Calu3 (cell line): Measurements from ENCODE around the gene OS9. TPM values are rescaled to one million over a fixed set of nuclear protein-coding genes. Genes with fewer than 3 reads are reported as not detected.
A peak's percentile ranks its signal among the peaks of the same experiment; 100 is the strongest.
"Not testable (repeated sequence)": the region's sequence is repeated elsewhere in the genome, so short reads cannot be mapped to it uniquely, and the experiment has no call there.

Experiments used
- Bru-seq: library from RNA; stranded (reverse); fragments of 400-500 nt; gene quantifications from one replicate; lab custom pipeline; 2021; lab: Mats Ljungman, UMichigan
- BruChase-seq, 2 experiments: library from RNA; stranded (reverse); fragments of 400-500 nt; gene quantifications; one replicate each; lab custom pipeline; 2021; lab: Mats Ljungman, UMichigan
- BruUV-seq: library from RNA; stranded (reverse); fragments of 400-500 nt; replicated peaks from 2 replicates; lab custom pipeline; 2021; lab: Mats Ljungman, UMichigan
- CTCF ChIA-PET: fragments of 300-600 bp; sonication (Branson Sonifier 250); formaldehyde crosslinking; loops from one replicate; lab custom pipeline; 2022; ENCODE audit warnings: antibody characterized with exemption; lab: Charles Lee
- DNase-seq: peaks from one replicate; pipeline ENCODE4 v3.0.0; 2022
- H3K27ac Mint-ChIP-seq: one replicate; pipeline ENCODE4 v1.8.0; 2022; ENCODE audit warnings: mixed read lengths; ENCODE audit not compliant: unreplicated experiment
- H3K27me3 Mint-ChIP-seq: one replicate; pipeline ENCODE4 v1.8.0; 2022; ENCODE audit warnings: mixed read lengths; ENCODE audit not compliant: unreplicated experiment
- H3K36me3 Mint-ChIP-seq: one replicate; pipeline ENCODE4 v1.8.0; 2022; ENCODE audit warnings: mild to moderate bottlenecking, moderate library complexity, mixed read lengths; ENCODE audit not compliant: insufficient read depth, unreplicated experiment
- H3K4me1 Mint-ChIP-seq: one replicate; pipeline ENCODE4 v1.8.0; 2022; ENCODE audit warnings: mild to moderate bottlenecking, low read depth, mixed read lengths; ENCODE audit not compliant: unreplicated experiment
- H3K4me3 Mint-ChIP-seq: one replicate; pipeline ENCODE4 v1.8.0; 2022; ENCODE audit warnings: mild to moderate bottlenecking, low read depth, moderate library complexity, mixed read lengths; ENCODE audit not compliant: unreplicated experiment
- H3K9me3 Mint-ChIP-seq: one replicate; pipeline ENCODE4 v1.8.0; 2022; ENCODE audit warnings: low read depth, mixed read lengths; ENCODE audit not compliant: unreplicated experiment
- CTCF ChIP-seq: fragments of 200-600 bp; IDR thresholded peaks from one replicate; pipeline ENCODE4 v1.8.0; 2022; ENCODE audit warnings: antibody characterized with exemption; ENCODE audit not compliant: unreplicated experiment
- intact Hi-C: fragments of 100-400 bp; cut with micrococcal nuclease; formaldehyde crosslinking; loops from one replicate; pipeline ENCODE4 v1.10.0; 2022; ENCODE audit not compliant: unreplicated experiment
- long read RNA-seq: library from polyadenylated mRNA; stranded (forward); transcript quantifications from one replicate; pipeline ENCODE4 v2.0.0, GENCODE V29; 2022
- total RNA-seq: library from RNA; stranded (reverse); gene quantifications from 2 replicates; pipeline ENCODE4 v1.2.3, GENCODE V29; 2022

Gene OS9
- total RNA-seq (221 and 258 TPM in 2 replicates), Bru-seq, nascent RNA (percentile 83 among the genes with signal in this experiment), BruChase-seq, experiment 1, labeled RNA remaining after a 6-hour chase (percentile 91 among the genes with signal in this experiment), BruChase-seq, experiment 2, labeled RNA remaining after a 2-hour chase (percentile 80 among the genes with signal in this experiment)
- long read RNA-seq, transcript OS9-203 (14 exons, 2,457 nt): minor isoform, 35 of 528 reads
- long read RNA-seq, transcript OS9-220 (14 exons, 2,135 nt): major isoform, 162 of 528 reads
- long read RNA-seq, transcript OS9-201 (14 exons, 2,505 nt): minor isoform, 64 of 528 reads
- long read RNA-seq, transcript OS9-202 (15 exons, 2,691 nt): minor isoform, 111 of 528 reads
- long read RNA-seq, partial matches to known transcripts: 42 of 528 reads
- long read RNA-seq, other reads (novel, unspliced or antisense): 76 of 528 reads

GRCh38 chr12:57693659-57694458 is at the start of gene OS9:
Gene OS9 (plus strand): TSS chr12:57694132. CDS start chr12:57694162, 30 bp downstream.
- intact Hi-C loops: loop anchor here (5.0 kb wide), 1 partner anchor 112 kb away; no protein-coding TSS in a partner anchor
- H3K9me3 Mint-ChIP-seq: no peaks in the 10 kb centered on the region
- H3K27ac Mint-ChIP-seq: no peak within 1 kb of the TSS
- BruUV-seq: no TSS peak
- H3K27me3 Mint-ChIP-seq: peaks cover 28% of the 10 kb centered on the region
- peak; percentile 62 for TF ChIP-seq CTCF
- H3K4me3 Mint-ChIP-seq: no peak within 1 kb of the TSS
- peaks cover 24% of the 10 kb centered on the region for H3K36me3 Mint-ChIP-seq
- DNase-seq: peak; percentile 95
- CTCF ChIA-PET: interaction anchor here (0.9 to 1.3 kb wide), 5 partner anchors 15 to 110 kb away, joined by 3 to 6 read pairs (median 3); no protein-coding TSS in a partner anchor
- no peaks in the 10 kb centered on the region for H3K4me1 Mint-ChIP-seq

- H3K9me3 Mint-ChIP-seq, BruUV-seq, H3K4me3 Mint-ChIP-seq, DNase-seq, H3K4me1 Mint-ChIP-seq, H3K27ac Mint-ChIP-seq, CTCF ChIA-PET, H3K36me3 Mint-ChIP-seq, intact Hi-C loops: not testable (repeated sequence)
- H3K27me3 Mint-ChIP-seq: peaks cover 13% of the 10 kb centered on the region
Measured at GRCh38 chr12:57645990-57646658, 47.8 kb upstream of the OS9 start.

GRCh38 chr12:57646659-57647049 is 47.3 kb upstream of the OS9 start:
- H3K4me3 Mint-ChIP-seq, CTCF ChIA-PET, BruUV-seq: not testable (repeated sequence)

GRCh38 chr12:57654042-57654441 is 39.9 kb upstream of the OS9 start:
- no TSS peak for BruUV-seq
- TF ChIP-seq CTCF: no peak
- Mint-ChIP-seq H3K27me3 (peaks cover 16% of the 10 kb centered on the region), H3K27ac (no peak overlapping the region), H3K4me3 (no peak overlapping the region), H3K36me3 (no peaks in the 10 kb centered on the region), H3K9me3 (no peaks in the 10 kb centered on the region), H3K4me1 (no peaks in the 10 kb centered on the region)
- CTCF ChIA-PET: interaction anchor here (1.3 kb wide), 1 partner anchor 72 kb away, joined by 3 read pairs; no protein-coding TSS in a partner anchor
- no peak for DNase-seq
- intact Hi-C loops: no loop called here

More at GRCh38 chr12:57646659-57647049, 47.3 kb upstream of the OS9 start:
- H3K9me3 Mint-ChIP-seq, H3K27me3 Mint-ChIP-seq, DNase-seq, H3K4me1 Mint-ChIP-seq, H3K27ac Mint-ChIP-seq, intact Hi-C loops, H3K36me3 Mint-ChIP-seq: not testable (repeated sequence)
